ENCODE measurements around the gene GNB3. TPM values are rescaled to one million over a fixed set of nuclear protein-coding genes. Genes with fewer than 3 reads are reported as not detected.

GNB3 gene
- total RNA-seq, 1 experiment from 2014 or later = 0.21 TPM

- no peak for TF ChIP-seq TCF7L2 (IDR thresholded peaks at IDR 0.05; ENCODE audit: low read depth, low read length)
- TF ChIP-seq POLR2AphosphoS5 (IDR thresholded peaks at IDR 0.05; ENCODE audit: low read depth, low read length) = no peak; the same call in none of the 2 replicates
- no peak for TF ChIP-seq REST (IDR thresholded peaks at IDR 0.05; ENCODE audit: insufficient read depth in 1 of 2, low read depth in 2 of 2, low read length in 1 of 2)
- no peak for TF ChIP-seq CTCF (IDR thresholded peaks at IDR 0.05)
- peak; percentile 87 for TF ChIP-seq SIN3A (IDR thresholded peaks at IDR 0.05; ENCODE audit: borderline replicate concordance, insufficient read depth, low read depth, low read length)
- Histone ChIP-seq H3K27me3 (ENCODE audit: control insufficient read depth, insufficient read depth, low read length) (no peaks in the 10 kb centered on the region), H3K27ac (ENCODE audit: low read length) (peak within 1 kb of the TSS; percentile 94), H3K36me3 (ENCODE audit: control insufficient read depth, insufficient read depth, low read length) (peaks cover 10% of the 10 kb centered on the region), H3K4me1 (ENCODE audit: control insufficient read depth, insufficient read depth, low read length) (peaks cover 15% of the 10 kb centered on the region), H3K9me3 (ENCODE audit: control insufficient read depth, insufficient read depth, low read depth, low read length) (no peaks in the 10 kb centered on the region), H3K4me3 (ENCODE audit: low read depth in 2 of 2, low read length in 2 of 2) (peak within 1 kb of the TSS; percentile 75 to 89)
- ATAC-seq (peak; percentile 84), DNase-seq (ENCODE audit: low read depth, low spot score) (peak; percentile 84)
- in situ Hi-C loops (cut with HindIII; ENCODE audit: low pct_unique_long_range_greater_than_20kb, low sequenced_read_pairs) = no loop called here
- ChIA-PET POLR2A (interaction anchor here (0.5 to 1.1 kb wide), 3 partner anchors 16 to 128 kb away, joined by 3 to 5 read pairs (median 3); partner anchors contain the start of gene COPS7A), CTCF (interaction anchor here (0.6 to 1.0 kb wide), 3 partner anchors 17 to 109 kb away, joined by 3 to 5 read pairs (median 4); no protein-coding TSS in a partner anchor)
- intact Hi-C loops (cut with micrococcal nuclease; ENCODE audit: unreplicated experiment) = no loop called here
- BruUV-seq (replicated peaks) = no TSS peak
Observed at GRCh38 chr12:6851153-6851920, 10.6 kb downstream of the GNB3 start, which contains the start of gene CDCA3. CDCA3 (minus strand) TSS chr12:6851286; CDS start chr12:6850952, 334 bp downstream.

GRCh38 chr12:6851921-6852650 is 11.4 kb downstream of the GNB3 start, which contains the start of gene USP5:
USP5 (plus strand) TSS chr12:6852150; CDS start chr12:6852180, 30 bp downstream.
- H3K36me3 ChIP-seq (ENCODE audit: control insufficient read depth, insufficient read depth, low read length) = peaks cover 10% of the 10 kb centered on the region
- ChIA-PET CTCF (interaction anchor here (0.6 to 1.0 kb wide), 4 partner anchors 17 to 306 kb away, joined by 3 to 5 read pairs (median 4); no protein-coding TSS in a partner anchor), POLR2A (interaction anchor here (0.5 to 1.1 kb wide), 4 partner anchors 15 to 191 kb away, joined by 4 to 7 read pairs (median 5); partner anchors contain the start of gene TPI1)
- TF ChIP-seq SIN3A (IDR thresholded peaks at IDR 0.05; ENCODE audit: borderline replicate concordance, insufficient read depth, low read depth, low read length) (0 out of 2 replicates have a peak, but pooled peaks have one; percentile 49), REST (IDR thresholded peaks at IDR 0.05; ENCODE audit: insufficient read depth in 1 of 2, low read depth in 2 of 2, low read length in 1 of 2) (no peak), POLR2AphosphoS5 (IDR thresholded peaks at IDR 0.05; ENCODE audit: low read depth, low read length) (peak; percentile 76; the same call in 1 of the 2 replicates)
- peak; percentile 91 for ATAC-seq
- peak within 1 kb of the TSS; percentile 94 for H3K27ac ChIP-seq (ENCODE audit: low read length)
- H3K27me3 ChIP-seq (ENCODE audit: control insufficient read depth, insufficient read depth, low read length) = no peaks in the 10 kb centered on the region
- peaks cover 15% of the 10 kb centered on the region for H3K4me1 ChIP-seq (ENCODE audit: control insufficient read depth, insufficient read depth, low read length)
- no peaks in the 10 kb centered on the region for H3K9me3 ChIP-seq (ENCODE audit: control insufficient read depth, insufficient read depth, low read depth, low read length)
- intact Hi-C loops (cut with micrococcal nuclease; ENCODE audit: unreplicated experiment) (no loop called here), in situ Hi-C loops (cut with HindIII; ENCODE audit: low pct_unique_long_range_greater_than_20kb, low sequenced_read_pairs) (no loop called here)
- peak within 1 kb of the TSS; percentile 75 to 89 for H3K4me3 ChIP-seq (ENCODE audit: low read depth in 2 of 2, low read length in 2 of 2)
- peak; percentile 98 for DNase-seq (ENCODE audit: low read depth, low spot score)
- TSS peak; percentile 92 for BruUV-seq (replicated peaks)
